Measurements from ENCODE around the gene P2RY2.
"Not testable (repeated sequence)": the region's sequence is repeated elsewhere in the genome, so short reads cannot be mapped to it uniquely, and the experiment has no call there.

The P2RY2 gene

DNA sequence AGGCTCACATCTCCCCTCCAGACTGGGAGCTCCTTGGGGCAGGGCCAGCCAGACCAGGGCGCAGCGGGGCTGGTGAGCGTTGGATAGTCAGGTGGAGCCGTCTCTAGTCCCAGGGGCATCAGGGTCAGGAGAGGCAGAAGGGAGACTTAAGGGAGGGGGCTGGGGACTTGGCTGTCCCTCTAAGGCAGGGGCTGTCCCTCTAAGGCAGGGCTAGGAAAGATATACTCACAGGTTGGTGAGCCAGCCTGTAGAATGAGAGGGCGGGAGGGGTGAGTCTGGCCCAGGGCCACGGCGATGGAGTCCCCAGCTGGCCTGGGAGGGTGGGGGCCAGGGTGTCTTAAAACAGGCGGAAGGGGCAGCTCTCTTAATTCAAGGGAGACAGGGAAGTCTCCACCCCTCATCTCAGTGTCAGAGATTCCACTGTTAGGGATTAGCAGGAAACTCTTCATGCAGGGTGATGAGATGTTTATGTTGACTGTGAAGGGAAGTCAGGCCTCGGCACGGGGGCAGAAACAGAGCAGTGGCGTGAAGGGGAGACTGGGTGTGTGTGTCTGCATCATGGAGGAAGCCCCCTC is 11.3 kb downstream of the P2RY2 start:
- DNase-seq: no peak

DNA sequence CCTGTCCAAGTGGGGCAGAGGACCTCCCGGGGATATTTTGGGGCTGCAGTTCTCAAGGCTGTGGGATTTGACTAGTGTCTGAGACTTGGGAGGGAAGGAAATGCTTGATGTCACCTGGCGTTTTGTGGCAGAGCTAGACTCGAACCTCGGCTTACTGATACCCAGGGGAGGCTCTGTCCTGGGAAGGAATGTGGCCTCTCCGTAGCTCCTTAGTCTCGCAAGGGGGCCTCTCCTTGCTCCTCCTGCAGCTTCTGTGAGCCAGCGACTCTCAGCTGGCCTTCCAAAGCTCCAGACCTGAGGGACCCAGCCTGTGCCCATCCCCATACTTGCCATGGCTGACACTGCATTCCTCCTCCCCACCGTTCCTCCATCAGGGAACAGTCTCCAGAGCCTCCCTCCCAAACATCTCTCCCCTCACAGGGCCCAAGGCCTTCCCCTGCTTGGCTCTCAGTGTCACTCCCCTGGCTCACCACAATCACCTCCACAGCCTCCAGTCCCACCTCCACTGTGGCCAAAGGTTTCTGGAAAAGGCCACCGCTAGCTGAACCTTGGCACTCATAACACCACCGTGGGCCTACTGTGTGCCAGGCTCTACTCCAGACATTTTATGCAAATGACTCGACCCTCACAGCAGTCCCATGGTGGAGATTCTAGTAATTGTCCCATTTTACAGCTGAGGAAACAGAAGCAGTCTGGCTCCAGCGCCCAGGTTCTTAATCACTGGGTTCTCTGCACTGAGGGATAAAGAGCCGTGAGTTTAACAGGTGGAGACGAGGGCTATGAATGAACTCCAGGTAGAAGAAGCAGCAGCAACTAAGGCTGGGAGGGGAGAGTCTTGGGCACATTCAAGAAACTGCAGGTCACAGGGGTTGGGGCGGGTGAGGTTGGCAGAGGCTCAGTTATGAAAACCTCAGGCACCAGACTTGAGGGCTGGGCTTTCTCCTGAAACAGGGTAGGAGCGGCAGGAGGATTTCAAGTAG is 12.1 kb downstream of the P2RY2 start:
- no peak for DNase-seq

DNA sequence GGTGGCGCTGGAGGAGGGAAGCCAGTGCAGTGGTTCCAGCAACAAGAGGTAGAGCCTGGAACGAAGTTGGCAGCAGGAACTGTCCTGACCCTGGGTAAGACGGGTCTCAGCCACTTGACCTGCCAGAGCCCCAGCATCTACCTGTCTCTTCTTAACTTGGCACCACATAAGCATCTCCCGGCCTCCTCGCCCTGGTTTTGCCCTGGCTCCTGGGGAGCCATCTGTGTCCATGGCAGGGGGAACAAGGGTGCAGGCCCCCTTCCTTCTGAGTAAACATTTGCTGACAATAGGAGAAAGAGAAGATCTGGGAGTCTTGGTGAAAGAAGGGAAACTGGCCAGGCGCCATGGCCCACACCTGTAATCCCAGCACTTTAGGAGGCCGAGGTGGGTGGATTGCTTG is 12.8 kb downstream of the P2RY2 start:
- DNase-seq: no peak

DNA sequence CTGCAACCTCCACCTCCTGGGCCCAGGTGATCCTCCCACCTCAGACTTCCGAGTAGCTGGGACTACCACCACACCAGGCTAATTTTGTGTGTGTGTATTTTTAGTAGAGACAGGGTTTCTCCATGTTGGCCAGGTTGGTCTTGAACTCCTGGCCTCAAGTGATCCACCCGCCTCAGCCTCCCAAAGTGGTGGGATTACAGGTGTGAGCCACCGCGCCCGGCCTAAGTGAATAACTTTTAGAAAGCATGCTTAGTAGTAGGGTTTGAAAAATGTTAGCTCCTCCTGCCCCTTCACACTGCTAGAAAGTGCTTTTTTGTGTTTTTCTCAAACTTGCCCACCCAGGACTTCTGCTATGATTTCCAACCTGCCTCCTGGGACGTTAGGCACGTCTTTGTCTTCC is 14.4 kb downstream of the P2RY2 start:
- not testable (repeated sequence) for DNase-seq

DNA sequence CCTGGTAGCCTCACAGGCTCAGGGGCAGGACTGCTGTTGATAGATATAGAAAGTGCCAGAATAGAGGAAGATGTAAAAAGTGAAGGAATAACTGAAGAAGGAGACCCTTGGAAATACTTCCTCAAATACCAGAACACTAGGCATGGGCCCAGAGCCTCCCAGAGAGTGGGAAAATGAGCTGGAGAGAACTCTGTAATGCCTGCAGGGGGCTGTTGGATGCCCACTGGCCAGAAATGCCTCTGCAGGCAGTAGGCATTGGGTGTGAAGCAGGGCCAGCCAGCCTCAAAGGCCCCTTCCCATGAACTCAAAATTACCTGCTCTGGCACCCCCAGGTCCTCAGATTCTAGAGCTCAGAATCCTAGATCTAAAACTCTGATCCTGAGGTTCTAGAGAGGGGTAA is 15.1 kb downstream of the P2RY2 start:
- no peak for DNase-seq

DNA sequence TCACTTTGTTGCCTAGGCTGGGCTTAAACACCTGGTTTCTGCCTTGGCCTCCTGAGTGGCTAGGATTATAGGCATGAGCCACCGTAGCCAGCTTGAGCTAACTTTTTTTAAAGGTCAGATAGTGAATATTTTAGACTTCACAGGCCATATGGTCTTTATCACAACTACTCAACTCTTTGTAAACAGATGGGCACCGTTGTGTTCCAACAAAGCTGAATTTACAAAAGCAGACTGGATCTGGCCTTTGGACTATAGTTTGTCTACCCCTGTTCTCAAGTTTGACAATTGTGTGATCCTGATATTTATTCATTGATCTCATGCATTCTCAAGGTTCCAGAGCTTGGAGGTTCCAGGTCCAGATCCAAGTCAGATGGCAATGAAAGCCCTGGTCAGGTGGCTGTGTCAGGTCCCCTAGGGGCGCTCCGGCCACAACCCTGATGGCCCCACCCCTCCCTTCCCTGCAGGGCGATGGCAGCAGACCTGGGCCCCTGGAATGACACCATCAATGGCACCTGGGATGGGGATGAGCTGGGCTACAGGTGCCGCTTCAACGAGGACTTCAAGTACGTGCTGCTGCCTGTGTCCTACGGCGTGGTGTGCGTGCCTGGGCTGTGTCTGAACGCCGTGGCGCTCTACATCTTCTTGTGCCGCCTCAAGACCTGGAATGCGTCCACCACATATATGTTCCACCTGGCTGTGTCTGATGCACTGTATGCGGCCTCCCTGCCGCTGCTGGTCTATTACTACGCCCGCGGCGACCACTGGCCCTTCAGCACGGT is 15.8 kb downstream of the P2RY2 start:
- no peak for DNase-seq

DNA sequence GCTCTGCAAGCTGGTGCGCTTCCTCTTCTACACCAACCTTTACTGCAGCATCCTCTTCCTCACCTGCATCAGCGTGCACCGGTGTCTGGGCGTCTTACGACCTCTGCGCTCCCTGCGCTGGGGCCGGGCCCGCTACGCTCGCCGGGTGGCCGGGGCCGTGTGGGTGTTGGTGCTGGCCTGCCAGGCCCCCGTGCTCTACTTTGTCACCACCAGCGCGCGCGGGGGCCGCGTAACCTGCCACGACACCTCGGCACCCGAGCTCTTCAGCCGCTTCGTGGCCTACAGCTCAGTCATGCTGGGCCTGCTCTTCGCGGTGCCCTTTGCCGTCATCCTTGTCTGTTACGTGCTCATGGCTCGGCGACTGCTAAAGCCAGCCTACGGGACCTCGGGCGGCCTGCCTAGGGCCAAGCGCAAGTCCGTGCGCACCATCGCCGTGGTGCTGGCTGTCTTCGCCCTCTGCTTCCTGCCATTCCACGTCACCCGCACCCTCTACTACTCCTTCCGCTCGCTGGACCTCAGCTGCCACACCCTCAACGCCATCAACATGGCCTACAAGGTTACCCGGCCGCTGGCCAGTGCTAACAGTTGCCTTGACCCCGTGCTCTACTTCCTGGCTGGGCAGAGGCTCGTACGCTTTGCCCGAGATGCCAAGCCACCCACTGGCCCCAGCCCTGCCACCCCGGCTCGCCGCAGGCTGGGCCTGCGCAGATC is 16.5 kb downstream of the P2RY2 start:
- DNase-seq: no peak

DNA sequence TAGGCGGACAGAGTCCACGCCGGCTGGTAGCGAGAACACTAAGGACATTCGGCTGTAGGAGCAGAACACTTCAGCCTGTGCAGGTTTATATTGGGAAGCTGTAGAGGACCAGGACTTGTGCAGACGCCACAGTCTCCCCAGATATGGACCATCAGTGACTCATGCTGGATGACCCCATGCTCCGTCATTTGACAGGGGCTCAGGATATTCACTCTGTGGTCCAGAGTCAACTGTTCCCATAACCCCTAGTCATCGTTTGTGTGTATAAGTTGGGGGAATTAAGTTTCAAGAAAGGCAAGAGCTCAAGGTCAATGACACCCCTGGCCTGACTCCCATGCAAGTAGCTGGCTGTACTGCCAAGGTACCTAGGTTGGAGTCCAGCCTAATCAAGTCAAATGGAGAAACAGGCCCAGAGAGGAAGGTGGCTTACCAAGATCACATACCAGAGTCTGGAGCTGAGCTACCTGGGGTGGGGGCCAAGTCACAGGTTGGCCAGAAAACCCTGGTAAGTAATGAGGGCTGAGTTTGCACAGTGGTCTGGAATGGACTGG is 17.2 kb downstream of the P2RY2 start:
- DNase-seq: no peak

DNA sequence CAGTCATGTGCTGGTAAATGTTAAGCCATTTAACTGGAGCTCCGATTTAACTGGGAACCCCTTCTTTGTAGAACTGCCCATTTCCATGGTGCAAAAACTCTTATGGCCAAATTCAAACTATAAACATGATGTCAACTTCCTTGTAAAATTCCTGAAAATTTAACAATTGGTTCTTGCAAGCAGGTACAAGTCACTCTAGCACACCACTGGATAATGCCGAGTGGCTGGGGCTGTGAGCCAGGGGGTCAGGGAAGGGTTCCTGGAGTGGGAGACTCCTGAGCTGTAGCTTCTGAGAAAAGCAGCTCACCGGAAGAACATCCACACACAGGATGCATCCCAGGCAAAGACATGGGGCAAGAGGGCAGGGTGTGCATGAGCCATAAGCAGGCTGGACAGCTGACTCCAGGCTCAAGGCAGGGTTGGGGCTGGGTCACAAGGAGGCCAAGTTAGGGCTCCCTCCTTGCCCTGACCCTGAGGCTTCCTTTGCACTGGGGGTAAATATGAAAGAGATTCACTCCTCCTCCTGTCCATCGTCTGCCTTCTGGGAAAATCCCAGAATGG is 18.2 kb downstream of the P2RY2 start:
- DNase-seq: no peak

DNA sequence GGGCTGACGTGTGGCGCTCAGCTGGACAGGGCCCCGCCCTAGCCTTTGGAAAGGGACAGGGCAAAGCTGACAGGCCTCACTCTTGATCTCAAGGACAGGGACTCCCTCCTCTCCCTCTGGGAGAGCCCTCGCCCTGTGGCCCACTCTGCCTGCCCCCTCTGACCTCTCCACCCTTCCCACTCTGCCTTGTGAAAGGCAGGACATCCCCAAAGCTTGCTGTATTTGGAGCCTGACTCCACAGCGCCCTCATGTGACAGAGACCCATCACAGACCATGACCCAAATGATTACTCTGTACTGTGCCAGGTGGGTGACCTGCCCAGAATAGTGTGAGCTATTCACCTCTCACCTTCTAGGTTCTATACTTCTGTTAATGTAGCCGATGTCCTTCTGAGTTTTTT is 18.8 kb downstream of the P2RY2 start:
- DNase-seq: peak; percentile 10

DNA sequence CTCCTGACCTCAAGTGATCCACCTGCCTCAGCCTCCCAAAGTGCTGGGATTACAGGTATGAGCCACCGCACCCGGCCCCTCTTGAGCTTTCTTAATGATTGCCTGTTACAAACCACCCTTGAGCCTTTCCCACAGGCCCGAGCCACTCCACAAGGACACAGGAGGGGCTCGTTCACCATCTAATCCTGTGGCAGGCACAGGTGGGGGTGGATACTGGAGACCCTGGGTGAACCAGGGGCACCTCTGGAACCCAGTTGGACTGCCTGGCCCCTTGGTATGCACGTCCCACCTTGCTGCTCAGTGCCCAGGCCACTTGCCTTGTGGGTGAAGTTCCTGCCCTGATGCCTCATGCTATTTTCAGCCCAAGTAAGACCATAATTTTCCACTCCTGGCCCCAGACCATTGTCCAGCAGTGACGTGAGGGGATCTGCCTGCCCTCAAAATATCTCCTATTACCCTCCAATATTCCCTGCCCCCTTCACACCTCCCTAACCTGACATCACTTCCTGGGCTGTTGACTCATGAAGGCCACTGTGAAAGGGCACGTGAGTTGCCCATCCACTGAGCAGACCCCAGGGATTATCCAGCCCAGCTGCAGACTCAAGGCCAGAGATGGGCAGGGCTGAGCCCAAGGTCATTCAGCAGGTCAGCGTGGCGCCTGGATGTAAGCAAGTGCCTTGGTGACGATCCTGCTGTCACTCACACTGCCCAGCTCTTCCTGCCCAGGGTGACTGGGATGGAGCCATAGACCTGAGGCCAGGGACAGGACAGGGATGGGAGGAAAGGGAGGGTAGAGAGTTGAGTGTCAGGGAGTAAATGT is 19.6 kb downstream of the P2RY2 start:
- DNase-seq: no peak

DNA sequence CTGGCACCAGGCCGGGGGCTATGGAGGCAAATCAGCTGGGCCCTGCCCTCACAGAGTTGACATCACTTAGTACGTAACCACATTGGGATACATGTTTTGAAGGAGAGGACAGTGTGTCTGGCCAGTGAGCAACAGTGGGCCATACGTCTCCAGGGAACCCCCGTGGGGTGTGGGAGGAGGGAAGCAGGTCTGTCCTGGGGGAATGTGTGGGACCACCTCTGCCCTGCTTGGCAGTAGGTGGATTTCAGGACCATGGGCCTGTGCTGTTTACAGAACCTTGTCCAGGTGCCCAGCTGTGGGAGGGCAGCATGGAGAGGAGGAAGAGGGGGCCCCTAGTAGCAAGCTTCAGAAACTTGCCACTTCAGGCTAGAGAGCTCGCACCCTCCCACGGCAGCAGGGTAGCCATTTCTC is 21.0 kb downstream of the P2RY2 start:
- no peak for DNase-seq

DNA sequence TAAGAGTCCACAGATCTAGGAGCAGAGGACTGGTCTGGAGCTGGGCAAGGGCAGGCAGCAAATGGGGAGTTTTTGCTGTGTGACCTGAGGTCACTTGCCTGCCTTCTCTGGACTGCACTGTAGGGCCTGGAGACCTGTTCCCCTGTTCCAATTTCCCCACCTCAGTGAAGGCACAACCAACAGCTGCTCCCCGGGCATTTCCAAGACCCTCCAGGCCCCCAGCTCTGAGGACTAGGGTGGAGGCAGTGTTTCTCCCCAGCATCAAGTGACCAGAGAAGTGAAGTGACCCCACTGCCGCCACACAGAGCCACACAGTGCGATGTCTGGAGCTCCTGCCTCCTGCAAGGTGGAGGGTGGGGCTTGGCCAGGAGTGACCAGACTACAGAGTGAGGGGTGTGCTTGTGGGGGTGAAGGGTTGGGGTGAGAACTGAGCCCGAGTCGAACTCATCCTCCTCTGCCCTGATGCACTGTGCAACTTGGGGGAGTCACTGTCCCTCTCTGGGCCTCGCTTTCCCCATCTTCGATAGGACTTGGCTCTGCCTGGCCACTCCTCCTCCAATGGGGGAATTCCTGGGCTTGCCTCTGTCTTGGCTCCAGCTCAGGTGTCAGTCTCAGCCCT is 21.6 kb downstream of the P2RY2 start:
- no peak for DNase-seq

DNA sequence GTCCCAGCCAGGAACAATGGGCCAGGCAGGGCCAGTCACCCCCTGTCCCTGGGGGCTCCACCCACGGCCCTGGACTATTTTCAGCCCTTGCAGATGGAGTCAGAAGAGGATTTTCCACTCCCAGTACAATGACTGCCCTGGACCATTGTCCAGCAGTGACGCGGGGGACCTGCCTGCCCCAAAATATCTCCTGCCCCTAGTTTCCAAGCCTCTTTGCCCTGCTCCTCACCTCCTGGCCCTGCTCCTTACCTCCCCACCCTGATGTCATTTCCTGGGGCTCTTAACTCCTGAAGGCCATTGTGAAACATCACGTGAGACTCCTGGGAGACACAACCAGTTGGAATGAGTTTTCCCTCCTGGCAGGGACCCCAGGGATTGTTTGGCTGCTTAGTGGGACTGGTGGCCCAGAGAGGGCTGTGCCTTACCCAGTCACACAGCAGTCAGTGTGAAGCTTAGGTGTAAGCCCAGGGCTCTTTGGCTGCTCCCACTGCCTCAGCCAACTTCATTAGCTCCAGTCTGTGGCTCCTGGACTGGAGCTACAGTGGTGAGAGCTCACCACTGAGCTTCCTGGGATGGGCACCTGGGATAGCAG is 22.2 kb downstream of the P2RY2 start:
- DNase-seq: no peak

DNA sequence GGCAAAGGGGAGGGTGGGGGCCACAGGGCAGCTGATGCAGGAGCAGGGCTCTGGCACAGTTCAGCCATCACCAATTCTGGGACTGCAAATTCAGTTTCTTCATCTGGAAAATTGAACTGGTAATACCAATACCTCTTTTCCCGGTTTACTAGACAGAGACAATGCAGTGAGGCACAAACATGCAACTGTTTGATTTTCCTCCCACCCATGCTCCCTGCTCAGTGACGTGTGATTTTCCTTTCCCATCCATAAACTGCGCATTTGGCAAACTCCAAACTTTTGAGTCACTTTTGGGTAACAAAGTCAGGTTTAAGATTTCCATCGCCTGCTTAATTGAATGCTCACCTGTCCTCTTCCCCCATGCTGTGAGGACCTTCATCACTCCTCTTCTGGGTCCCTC is 23.2 kb downstream of the P2RY2 start:
- no peak for DNase-seq

DNA sequence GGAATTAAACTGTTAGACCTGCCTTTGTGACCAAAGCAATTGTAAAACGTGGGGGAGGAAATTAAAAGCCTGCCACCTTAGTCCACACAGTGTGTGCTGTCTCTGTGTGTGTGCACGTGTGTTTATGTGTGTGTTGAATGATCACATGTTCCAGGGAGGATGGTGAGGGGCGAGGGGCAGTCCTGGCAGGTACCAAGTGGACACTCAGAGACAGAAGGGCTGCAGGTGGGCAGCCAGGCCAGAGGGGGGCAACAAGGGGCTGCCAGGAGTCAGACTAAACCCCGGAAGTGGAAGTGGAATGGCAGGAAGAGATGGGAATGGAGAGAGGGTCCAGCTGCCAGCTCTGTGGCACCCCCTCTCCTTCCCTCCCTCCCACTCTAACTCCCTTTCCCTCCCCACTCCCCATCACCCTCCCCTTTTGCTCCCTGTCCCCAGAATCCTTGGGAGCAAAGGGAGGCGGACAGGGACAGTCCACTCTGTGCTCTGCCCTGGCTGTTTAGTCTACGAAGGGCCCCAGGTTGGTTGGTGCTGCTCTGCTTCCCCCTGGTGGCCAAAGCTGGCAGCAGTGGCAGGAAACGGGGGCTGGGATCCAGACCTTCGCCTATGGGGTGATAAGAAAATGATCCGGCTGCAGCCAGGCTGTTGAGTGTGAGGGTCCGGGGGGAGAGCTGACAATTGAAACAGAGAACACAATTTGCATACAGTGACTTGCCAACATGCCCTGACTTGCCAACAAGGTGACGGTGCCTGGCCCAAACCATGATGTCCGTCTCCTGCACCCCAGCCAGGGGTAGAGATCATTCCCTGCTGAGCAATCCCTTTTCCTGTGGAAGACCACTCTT is 24.4 kb downstream of the P2RY2 start:
- DNase-seq: peak; percentile 68

DNA sequence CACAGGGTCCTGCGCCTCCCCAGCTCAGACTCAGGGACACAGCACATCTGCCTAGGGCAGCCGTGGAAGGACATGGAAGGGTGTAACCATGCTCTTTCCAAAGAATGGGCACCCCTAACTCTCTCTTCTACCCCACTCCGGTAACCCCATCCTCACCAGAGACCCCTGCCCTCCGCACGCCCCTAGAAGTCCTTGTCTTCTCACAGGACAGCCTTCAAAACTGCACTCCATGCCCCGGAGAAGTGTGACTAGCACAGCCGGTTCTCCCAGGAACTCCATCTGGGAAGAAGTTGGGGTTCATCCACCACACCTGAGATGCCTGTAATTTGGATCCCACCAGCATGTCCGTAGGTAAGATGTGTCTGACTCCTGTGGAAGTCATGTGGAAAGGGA is 25.0 kb downstream of the P2RY2 start:
- DNase-seq: no peak

DNA sequence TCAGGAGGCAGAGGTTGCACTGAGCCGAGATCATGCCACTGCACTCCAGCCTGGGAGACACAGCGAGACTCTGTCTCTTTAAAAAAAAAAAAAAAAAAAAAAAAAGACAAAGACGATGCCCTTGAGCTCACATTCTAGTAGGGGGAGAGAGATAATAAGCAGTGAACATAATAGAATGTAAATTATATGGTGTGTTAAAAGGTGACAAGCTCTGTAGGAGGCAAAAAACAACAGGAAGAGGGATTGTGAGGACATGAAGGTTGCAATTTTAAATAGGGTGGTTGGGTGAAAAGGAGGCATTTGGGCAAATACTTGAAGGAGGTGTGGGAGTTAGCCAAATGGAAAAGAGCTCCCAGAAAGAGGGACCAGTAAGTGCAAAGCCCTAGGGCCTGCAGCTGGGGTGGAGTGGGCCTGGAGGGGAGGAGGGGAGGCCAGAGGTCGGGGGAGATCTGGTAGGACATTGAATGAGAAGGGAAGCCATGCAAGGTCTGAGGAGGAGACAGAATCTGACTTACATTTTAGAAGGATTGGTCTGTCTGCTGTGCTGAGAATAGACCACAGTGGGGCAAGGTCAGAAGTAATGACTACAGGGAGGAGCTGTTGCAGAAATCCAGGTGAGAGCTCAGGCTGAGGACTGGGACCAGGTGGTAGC is 26.6 kb downstream of the P2RY2 start:
- DNase-seq: no peak

DNA sequence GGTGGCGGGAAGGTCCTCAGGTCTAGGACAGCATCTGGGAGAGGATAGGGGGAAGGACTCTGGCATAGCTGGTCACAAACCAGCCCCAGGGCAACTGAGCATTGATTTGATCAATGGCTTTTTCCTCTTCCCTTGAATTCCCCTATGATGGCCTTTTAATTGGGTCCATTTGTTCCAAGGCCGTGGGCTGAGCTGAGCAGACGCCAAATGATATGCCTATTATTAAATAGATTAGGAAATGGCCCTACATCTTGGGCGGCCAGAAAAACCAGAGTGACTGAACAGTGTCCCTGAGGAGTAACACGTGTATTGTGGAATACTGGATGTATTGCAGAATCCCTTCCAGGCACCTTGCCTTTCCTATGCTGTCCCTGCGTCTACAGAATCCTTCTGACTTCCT is 27.4 kb downstream of the P2RY2 start:
- no peak for DNase-seq
